GM21717 (cell line): ENCODE results near the gene DCAF7.

ENCODE experiments used
- ATAC-seq: cut with Tn5 transposase; IDR thresholded peaks from one replicate; pipeline ENCODE4 v1.9.1; 2021; ENCODE audit warnings: mild to moderate bottlenecking, moderate library complexity; ENCODE audit not compliant: unreplicated experiment

Gene DCAF7

DNA sequence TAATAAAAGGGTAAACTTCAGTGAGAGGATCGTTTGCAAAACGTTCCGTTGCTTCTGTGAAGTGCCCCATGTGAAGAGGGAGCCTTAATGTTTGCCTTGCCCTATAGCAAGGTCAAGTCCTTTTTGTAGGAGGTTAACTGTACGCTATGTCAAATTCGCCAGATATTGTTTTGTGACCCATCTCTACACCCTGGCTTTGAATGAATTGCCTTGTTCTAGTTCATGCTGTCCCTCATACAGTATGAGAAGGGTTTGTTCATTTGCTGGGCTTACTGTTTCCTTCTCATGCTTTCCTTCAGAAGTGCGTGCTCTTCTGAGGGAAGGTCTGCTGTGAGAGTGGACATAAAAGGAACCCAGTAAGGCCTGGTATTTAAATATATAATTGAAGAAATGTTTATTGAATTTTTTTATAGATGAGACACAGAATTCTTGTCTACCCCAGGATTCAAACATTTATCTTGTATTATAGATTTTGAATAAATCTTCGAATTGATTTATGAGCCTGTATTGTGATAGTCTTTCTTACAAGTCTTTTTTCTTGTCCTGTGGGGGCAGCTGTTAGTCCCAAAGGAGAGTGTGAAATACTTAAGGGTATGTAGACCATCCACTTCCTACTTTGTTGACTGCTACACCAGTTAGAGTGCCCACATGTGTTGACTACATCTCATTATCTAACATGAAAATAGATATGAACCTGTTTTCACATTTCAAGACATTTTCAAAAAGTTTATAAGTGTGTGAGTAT is 73.7 kb downstream of the DCAF7 start:
- ATAC-seq = no peak

DNA sequence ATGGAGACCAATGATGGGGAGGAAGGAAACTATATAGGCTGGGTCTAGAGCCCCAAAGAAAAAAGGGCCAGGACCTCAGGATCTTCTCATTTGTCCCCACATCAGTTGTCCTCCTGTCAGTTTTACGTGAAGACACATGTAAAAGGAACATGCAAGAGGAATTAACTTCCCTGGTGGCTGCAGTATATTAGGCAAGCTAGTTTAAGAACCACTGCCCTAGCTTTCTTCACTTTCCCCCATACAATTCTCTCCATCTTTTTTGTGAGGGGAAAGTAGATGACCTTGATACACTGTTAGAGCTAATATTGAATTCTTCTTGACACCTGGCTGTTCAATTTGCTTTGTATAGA is 74.2 kb downstream of the DCAF7 start:
- no peak for ATAC-seq

DNA sequence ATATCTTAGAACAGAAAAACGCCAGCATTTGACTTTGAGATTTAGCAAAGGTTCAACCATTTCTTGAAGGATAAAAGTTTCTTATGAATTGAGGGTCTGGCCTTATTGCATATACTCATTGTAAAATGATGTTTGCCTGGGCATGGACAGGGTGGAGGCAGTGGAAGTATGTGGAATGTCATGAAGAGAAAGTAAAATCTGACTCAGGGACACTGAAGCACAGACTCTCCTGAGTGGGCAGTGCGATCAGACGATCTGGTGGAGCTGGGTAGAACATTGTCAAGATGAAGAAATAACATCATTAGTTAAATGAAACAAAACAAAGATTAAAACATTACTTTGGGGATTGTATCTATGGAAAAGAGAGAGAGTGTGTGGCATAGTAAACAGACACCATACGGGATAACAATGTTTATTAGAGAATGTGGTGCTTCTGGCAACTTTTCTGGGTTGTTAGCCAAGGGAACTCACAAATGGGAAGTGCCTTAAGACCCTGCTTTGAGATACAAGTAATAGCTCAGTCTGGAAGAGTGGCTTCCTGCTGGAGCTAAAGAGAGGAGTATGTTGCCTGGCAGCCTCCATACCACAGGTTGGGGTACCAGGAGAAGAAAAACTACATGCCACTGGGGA is 76.4 kb downstream of the DCAF7 start:
- ATAC-seq = no peak

GRCh38 chr17:63629627-63630026 is 79.3 kb downstream of the DCAF7 start:
- ATAC-seq = no peak

DNA sequence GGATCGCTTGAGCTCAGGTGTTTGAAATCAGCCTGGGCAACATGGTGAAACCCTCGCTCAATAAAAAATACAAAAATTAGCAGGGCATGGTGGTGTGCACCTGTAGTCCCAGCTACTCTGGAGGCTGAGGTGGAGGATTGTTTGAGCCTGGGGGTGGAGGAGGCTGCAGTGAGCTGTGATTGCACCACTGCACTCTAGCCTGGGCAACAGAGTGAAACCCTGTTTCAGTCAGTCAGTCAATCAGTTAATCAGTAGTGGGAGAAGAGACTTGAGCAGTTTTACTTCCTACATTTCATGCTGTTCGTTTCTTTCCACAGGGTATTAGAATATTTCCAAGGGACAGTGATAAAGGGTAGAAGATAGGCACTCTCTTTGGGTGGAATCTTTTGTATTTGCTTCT is 80.8 kb downstream of the DCAF7 start:
- ATAC-seq = no peak

GRCh38 chr17:63631626-63632025 is 81.3 kb downstream of the DCAF7 start:
- no peak for ATAC-seq

GRCh38 chr17:63633742-63634141 is 83.5 kb downstream of the DCAF7 start:
- no peak for ATAC-seq

DNA sequence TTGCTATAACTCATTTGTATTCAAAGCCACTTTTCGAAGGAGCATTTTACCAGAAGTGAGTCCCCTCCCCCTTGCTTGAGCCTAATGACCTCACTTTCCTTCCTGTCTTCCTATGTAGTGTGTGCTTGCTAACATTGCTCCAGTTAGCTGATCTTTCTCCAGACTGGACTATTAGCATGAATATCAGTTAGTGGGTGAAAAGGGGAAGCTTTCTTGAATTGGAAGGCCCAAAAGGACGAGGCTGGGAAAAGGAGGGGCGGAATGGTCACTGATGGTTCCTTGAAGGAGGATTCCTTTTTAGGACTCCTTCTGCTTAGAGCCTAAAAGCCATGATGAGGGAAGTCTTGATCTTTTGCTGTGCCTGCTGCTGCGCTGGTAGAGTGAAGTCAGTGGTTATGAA is 83.9 kb downstream of the DCAF7 start:
- no peak for ATAC-seq

GRCh38 chr17:63634816-63635215 is 84.5 kb downstream of the DCAF7 start:
- no peak for ATAC-seq

GRCh38 chr17:63635290-63635689 is 85.0 kb downstream of the DCAF7 start:
- ATAC-seq = no peak

GRCh38 chr17:63635787-63636186 is 85.5 kb downstream of the DCAF7 start:
- no peak for ATAC-seq

DNA sequence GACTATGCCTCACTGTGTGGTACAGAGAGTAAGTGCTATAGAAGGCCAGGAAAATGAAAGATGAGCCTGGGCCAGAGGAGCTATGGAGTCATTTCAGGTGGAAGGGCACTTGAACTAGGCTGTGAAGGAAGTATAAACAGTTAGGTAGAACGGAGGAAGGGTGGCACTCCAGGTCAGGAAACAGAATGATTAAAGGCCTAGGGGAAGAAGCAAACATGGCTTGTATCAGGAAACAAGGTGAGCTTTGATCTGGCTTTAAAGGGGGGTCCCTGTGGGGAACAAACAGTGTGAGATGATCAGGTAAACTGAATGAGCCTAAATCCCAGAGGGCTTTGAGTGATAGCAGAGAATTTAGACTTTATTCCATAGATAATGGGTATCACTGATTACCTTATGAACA is 88.8 kb downstream of the DCAF7 start:
- no peak for ATAC-seq

GRCh38 chr17:63640038-63640437 is 89.8 kb downstream of the DCAF7 start:
- ATAC-seq = no peak

DNA sequence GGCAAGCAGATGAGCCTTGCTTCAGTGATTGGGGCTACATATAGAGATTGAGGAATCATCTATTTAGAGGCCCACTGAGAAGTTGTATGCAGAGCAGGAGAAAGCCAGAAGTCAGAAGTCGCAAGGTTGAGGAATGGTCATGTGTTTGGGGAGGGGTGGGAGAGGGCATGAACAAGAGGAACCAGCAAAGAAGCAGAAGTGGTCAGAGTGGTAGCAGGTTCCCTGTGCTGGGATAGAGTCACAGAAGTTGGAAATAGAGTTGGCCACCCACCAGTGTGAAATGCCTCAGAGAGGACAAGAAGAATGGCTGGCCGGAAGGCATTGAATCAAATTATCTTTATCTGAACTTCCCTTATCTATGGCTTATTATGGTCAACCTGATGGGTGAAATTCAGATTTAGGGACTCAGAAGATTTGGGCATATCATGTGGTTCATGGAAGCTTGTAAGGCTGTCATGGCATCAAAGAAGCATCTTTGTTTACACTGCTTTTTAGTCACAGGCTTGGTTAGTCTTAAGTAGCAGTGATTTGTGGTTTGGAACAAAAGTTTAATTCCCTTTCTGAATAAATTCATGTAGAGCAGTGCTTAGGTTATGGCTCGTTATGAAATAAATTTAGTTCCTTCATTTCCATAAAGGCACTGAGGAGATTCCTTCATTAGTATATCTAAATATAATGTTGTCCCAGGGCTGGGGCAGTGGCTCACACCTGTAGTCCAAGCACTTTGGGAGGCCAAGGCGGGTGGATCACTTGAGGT is 91.6 kb downstream of the DCAF7 start:
- no peak for ATAC-seq
